ENCODE data around the gene TNIP2.

The TNIP2 gene

GRCh38 chr4:2762048-2762447 lies 5.9 kb upstream of the TNIP2 start:
- Histone ChIP-seq H3K4me2 (ENCODE audit: low read depth, low read length, poor library complexity, severe bottlenecking) (no peak overlapping the region), H3K79me2 (ENCODE audit: insufficient read depth, low read length) (no peaks in the 10 kb centered on the region), H3K36me3 (ENCODE audit: low read length) (no peaks in the 10 kb centered on the region), H3K9me2 (replicated peaks; ENCODE audit: insufficient read depth, low read length) (no peaks in the 10 kb centered on the region), H3F3A (ENCODE audit: insufficient read depth) (peaks cover 4% of the 10 kb centered on the region), H3K27me3 (ENCODE audit: low read length) (no peaks in the 10 kb centered on the region), H3K4me3 (ENCODE audit: insufficient read depth, low read length, poor library complexity, severe bottlenecking) (no peak overlapping the region), H2AFZ (ENCODE audit: low read depth, low read length, severe bottlenecking) (no peak overlapping the region), H3K9ac (ENCODE audit: low read length) (no peak overlapping the region), H3K27ac (ENCODE audit: low read depth, low read length) (no peak overlapping the region), H3K9me3 (ENCODE audit: insufficient read depth, low read length) (no peaks in the 10 kb centered on the region), H4K20me1 (ENCODE audit: low read depth, low read length) (no peaks in the 10 kb centered on the region)
- TF ChIP-seq CTCF (IDR thresholded peaks at IDR 0.05; ENCODE audit: insufficient read depth, low read length, poor library complexity, severe bottlenecking) (no peak), EZH2phosphoT487 (conservative IDR thresholded peaks at IDR 0.05; ENCODE audit: low read length) (no peak)

- no peak overlapping the region for H3K9ac ChIP-seq (ENCODE audit: low read length)
- H3K79me2 ChIP-seq (ENCODE audit: insufficient read depth, low read length) = no peaks in the 10 kb centered on the region
- no peaks in the 10 kb centered on the region for H3K9me3 ChIP-seq (ENCODE audit: insufficient read depth, low read length)
- TF ChIP-seq EZH2phosphoT487 (conservative IDR thresholded peaks at IDR 0.05; ENCODE audit: low read length) (no peak), CTCF (IDR thresholded peaks at IDR 0.05; ENCODE audit: insufficient read depth, low read length, poor library complexity, severe bottlenecking) (no peak)
- no peaks in the 10 kb centered on the region for H3K27me3 ChIP-seq (ENCODE audit: low read length)
- H2AFZ ChIP-seq (ENCODE audit: low read depth, low read length, severe bottlenecking) = no peak overlapping the region
- no peaks in the 10 kb centered on the region for H3K9me2 ChIP-seq (replicated peaks; ENCODE audit: insufficient read depth, low read length)
- H3K4me2 ChIP-seq (ENCODE audit: low read depth, low read length, poor library complexity, severe bottlenecking) = no peak overlapping the region
- H3K36me3 ChIP-seq (ENCODE audit: low read length) = no peaks in the 10 kb centered on the region
- no peak overlapping the region for H3K27ac ChIP-seq (ENCODE audit: low read depth, low read length)
- no peak overlapping the region for H3K4me3 ChIP-seq (ENCODE audit: insufficient read depth, low read length, poor library complexity, severe bottlenecking)
- H4K20me1 ChIP-seq (ENCODE audit: low read depth, low read length) = no peaks in the 10 kb centered on the region
- H3F3A ChIP-seq (ENCODE audit: insufficient read depth) = peaks cover 8% of the 10 kb centered on the region
Observed at GRCh38 chr4:2761035-2761923, 5.1 kb upstream of the TNIP2 start.

GRCh38 chr4:2757426-2757825 lies 1.3 kb upstream of the TNIP2 start:
- no peaks in the 10 kb centered on the region for H3K36me3 ChIP-seq (ENCODE audit: low read length)
- H3K9me3 ChIP-seq (ENCODE audit: insufficient read depth, low read length) = no peaks in the 10 kb centered on the region
- H3K79me2 ChIP-seq (ENCODE audit: insufficient read depth, low read length) = peaks cover 16% of the 10 kb centered on the region; the same call in 1 of the 2 replicates
- no peak overlapping the region for H3K4me2 ChIP-seq (ENCODE audit: low read depth, low read length, poor library complexity, severe bottlenecking)
- H3K9ac ChIP-seq (ENCODE audit: low read length) = no peak overlapping the region
- H3K9me2 ChIP-seq (replicated peaks; ENCODE audit: insufficient read depth, low read length) = no peaks in the 10 kb centered on the region
- no peak overlapping the region for H3K4me3 ChIP-seq (ENCODE audit: insufficient read depth, low read length, poor library complexity, severe bottlenecking)
- H3F3A ChIP-seq (ENCODE audit: insufficient read depth) = peaks cover 4% of the 10 kb centered on the region
- H3K27ac ChIP-seq (ENCODE audit: low read depth, low read length) = no peak overlapping the region
- no peaks in the 10 kb centered on the region for H4K20me1 ChIP-seq (ENCODE audit: low read depth, low read length)
- H2AFZ ChIP-seq (ENCODE audit: low read depth, low read length, severe bottlenecking) = no peak overlapping the region
- TF ChIP-seq CTCF (IDR thresholded peaks at IDR 0.05; ENCODE audit: insufficient read depth, low read length, poor library complexity, severe bottlenecking) (no peak), EZH2phosphoT487 (conservative IDR thresholded peaks at IDR 0.05; ENCODE audit: low read length) (no peak)
- H3K27me3 ChIP-seq (ENCODE audit: low read length) = no peaks in the 10 kb centered on the region
